Colonic mucosa (tissue), 4 donors: ENCODE measurements around the gene KRTAP10-2. TPM values are rescaled to one million over a fixed set of nuclear protein-coding genes. Genes with fewer than 3 reads are reported as not detected.

Source experiments
- DNase-seq: peaks from one replicate; pipeline ENCODE4 v3.0.0-alpha.2; 2020
- H3K27ac ChIP-seq: fragments of 200-600 bp; one replicate; pipeline ENCODE4 v1.8.0; 2021
- H3K27me3 ChIP-seq: fragments of 200-600 bp; one replicate; pipeline ENCODE4 v1.8.0; 2021
- H3K36me3 ChIP-seq: fragments of 200-600 bp; one replicate; pipeline ENCODE4 v1.8.0; 2021
- H3K4me1 ChIP-seq: fragments of 200-600 bp; one replicate; pipeline ENCODE4 v1.8.0; 2021; ENCODE audit warnings: mild to moderate bottlenecking
- H3K4me3 ChIP-seq: fragments of 200-600 bp; one replicate; pipeline ENCODE4 v1.8.0; 2021
- H3K9ac ChIP-seq, 2 donors: one replicate each; pipeline ENCODE4 v1.7.0; 2013; ENCODE audit warnings: control low read depth in 2 of 2, low read depth in 2 of 2, low read length in 2 of 2
- H3K9me3 ChIP-seq: fragments of 200-600 bp; one replicate; pipeline ENCODE4 v1.8.0; 2021
- intact Hi-C: fragments of 100-400 bp; cut with DNase I; formaldehyde crosslinking; loops from one replicate; pipeline ENCODE4 v1.14.1; 2022
- total RNA-seq, 2 donors: library from RNA; stranded (reverse); fragmentation: NEBNext Ultra II Directional in 1 of 2; extraction: Animal tissue kit (Norgen Biotek cat#: 25700) in 1 of 2; gene quantifications; one replicate each; pipeline ENCODE4 v1.2.1, GENCODE V29; 2021
- TF ChIP-seq, protein P1 (sequence below): fragments of 200-600 bp; IDR thresholded peaks from one replicate; pipeline ENCODE4 v1.8.0; 2022; ENCODE audit warnings: antibody characterized with exemption, mild to moderate bottlenecking
- donor health status: healthy.
- donor health status: DM: no; HTN: no; CAD: no.
- donor health status: DM: no; HTN: no; CAD: no.

Gene KRTAP10-2
- total RNA-seq, 2 donors from 2014 or later = not detected

DNA sequence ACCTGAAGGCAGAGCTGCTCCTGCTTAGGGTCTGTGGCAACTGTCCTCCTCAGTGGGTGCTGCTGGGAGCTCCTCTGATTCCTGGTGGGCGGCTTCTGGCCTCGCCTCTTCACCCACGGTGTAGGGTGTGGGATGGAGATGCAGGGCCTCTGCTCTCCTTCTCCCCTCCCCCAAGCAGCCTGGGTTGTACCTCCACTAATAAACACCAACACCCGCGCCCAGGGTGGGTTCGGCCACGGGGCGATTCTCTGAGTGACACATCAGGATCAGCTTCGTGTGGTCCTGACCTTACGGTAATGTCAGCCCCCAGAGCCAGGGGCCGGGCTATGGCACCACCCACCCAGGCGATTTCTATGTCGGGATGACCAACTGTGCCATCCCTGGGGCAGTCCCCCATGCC, 35.0 kb downstream of the KRTAP10-2 start:
- Histone ChIP-seq H3K27ac (no peak overlapping the region), H3K9ac (no peak overlapping the region), H3K4me3 (no peak overlapping the region), H3K9me3 (no peaks in the 10 kb centered on the region), H3K36me3 (no peaks in the 10 kb centered on the region), H3K27me3 (no peaks in the 10 kb centered on the region), H3K4me1 (no peaks in the 10 kb centered on the region)
- DNase-seq = no peak
- TF ChIP-seq, protein P1, sequence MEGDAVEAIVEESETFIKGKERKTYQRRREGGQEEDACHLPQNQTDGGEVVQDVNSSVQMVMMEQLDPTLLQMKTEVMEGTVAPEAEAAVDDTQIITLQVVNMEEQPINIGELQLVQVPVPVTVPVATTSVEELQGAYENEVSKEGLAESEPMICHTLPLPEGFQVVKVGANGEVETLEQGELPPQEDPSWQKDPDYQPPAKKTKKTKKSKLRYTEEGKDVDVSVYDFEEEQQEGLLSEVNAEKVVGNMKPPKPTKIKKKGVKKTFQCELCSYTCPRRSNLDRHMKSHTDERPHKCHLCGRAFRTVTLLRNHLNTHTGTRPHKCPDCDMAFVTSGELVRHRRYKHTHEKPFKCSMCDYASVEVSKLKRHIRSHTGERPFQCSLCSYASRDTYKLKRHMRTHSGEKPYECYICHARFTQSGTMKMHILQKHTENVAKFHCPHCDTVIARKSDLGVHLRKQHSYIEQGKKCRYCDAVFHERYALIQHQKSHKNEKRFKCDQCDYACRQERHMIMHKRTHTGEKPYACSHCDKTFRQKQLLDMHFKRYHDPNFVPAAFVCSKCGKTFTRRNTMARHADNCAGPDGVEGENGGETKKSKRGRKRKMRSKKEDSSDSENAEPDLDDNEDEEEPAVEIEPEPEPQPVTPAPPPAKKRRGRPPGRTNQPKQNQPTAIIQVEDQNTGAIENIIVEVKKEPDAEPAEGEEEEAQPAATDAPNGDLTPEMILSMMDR = no peak
- intact Hi-C loops = no loop called here

- no peaks in the 10 kb centered on the region for H3K9me3 ChIP-seq
- no peak for DNase-seq
These were observed 35.7 kb downstream of the KRTAP10-2 start for GRCh38 chr21:44515359-44516165.

DNA sequence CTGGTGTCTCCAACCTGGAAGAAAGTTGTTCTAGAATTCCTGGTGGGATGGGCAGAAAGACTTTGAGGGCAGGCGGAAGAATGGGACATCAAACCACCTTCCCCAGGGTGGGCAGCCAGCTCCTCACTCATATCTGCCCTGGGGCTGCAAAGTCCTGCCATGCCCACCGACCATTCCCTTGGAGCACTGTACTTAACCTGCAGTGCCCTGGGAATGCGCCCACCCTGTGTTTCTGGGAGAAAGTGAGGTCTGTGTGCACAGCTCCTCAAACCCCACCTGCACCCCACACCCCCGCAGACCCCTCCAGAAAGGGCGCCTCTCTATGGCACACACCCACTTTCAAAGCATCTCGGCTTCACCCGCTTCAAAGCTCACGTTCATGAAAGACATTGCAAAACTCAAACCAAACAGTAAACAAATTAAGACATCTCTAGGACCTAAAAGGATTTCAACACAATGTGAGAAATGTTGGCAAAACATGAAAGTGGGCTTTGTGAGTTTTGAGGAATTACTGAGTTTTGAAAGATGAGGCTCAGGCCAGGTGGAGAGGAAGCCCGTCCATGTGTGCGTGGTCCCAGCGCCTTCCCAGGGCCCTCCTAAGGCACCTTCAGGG, 36.5 kb downstream of the KRTAP10-2 start:
- intact Hi-C loops = no loop called here
- TF ChIP-seq, protein P1 = no peak
- Histone ChIP-seq H3K4me1 (no peaks in the 10 kb centered on the region), H3K9ac (no peak overlapping the region), H3K27ac (no peak overlapping the region), H3K27me3 (no peaks in the 10 kb centered on the region), H3K36me3 (no peaks in the 10 kb centered on the region), H3K9me3 (no peaks in the 10 kb centered on the region), H3K4me3 (no peak overlapping the region)
- no peak for DNase-seq

More at GRCh38 chr21:44515359-44516165, 35.7 kb downstream of the KRTAP10-2 start:
- no peaks in the 10 kb centered on the region for H3K27me3 ChIP-seq
- H3K4me1 ChIP-seq = no peaks in the 10 kb centered on the region
- H3K4me3 ChIP-seq = no peak overlapping the region
- no peaks in the 10 kb centered on the region for H3K36me3 ChIP-seq
- H3K9ac ChIP-seq = no peak overlapping the region
- TF ChIP-seq, protein P1 = no peak
- H3K27ac ChIP-seq = no peak overlapping the region
- intact Hi-C loops = no loop called here

DNA sequence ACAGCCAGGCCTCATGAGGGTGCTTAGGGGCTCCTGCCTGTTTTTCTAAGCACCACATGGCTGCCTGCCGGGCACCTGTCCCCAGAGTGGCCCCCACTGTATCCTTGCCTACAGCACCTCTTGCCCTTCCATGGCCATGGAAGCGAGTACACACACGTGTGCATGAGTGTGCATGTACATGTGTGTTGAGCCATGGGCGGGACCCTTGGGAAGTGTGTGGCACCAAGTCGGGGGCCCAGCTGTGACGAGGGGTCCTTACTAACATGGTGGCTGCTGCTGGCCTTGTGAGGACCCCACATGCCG, 37.1 kb downstream of the KRTAP10-2 start:
- intact Hi-C loops = no loop called here
- Histone ChIP-seq H3K36me3 (no peaks in the 10 kb centered on the region), H3K9ac (no peak overlapping the region), H3K27me3 (no peaks in the 10 kb centered on the region), H3K4me1 (no peaks in the 10 kb centered on the region), H3K4me3 (no peak overlapping the region), H3K27ac (no peak overlapping the region), H3K9me3 (no peaks in the 10 kb centered on the region)
- no peak for DNase-seq
- TF ChIP-seq, protein P1 = no peak

DNA sequence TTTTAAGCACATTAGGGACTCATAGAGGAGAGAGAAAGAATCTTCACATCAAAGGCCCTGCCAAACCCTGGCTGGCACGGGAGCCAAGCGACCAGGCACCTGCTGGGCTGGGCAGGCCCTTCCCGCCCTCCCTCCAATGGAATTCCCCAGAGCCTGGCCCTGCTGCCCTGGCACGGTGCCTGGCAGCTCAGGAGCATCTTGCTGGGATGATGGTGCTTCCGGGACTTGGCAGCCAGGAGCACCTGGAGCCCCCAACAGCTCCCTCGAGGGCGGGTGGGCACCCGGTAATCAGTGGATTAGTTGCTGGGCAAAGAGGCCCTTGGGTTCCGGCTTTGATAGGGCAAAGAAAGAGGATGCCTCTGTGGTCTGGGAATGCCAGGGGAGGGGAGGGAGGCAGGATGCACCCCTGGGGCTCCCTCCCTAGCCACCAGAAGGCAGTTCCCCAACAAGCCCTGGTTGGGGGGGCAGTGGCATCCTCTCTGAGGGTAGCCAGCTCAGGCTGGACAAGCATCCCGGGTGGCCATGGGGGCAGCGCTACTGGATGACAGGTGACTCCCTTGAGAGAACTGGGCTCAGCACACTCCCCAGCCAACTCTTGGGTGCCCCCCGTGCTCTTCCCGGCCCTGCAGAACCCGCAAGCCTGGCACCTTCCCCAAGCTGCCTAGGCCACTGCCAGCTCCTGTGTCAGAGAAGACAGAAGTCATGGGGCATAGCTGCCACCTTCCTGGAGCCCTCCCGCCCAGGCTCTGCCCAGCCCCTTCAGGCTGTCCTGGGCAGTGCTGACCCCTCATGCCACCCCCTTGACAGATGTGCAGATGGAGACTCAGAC, 37.7 kb downstream of the KRTAP10-2 start:
- no peaks in the 10 kb centered on the region for H3K9me3 ChIP-seq
- no peak overlapping the region for H3K4me3 ChIP-seq
- H3K27ac ChIP-seq = no peak overlapping the region
- H3K36me3 ChIP-seq = no peaks in the 10 kb centered on the region
- intact Hi-C loops = no loop called here
- H3K27me3 ChIP-seq = no peaks in the 10 kb centered on the region
- DNase-seq = no peak
- no peaks in the 10 kb centered on the region for H3K4me1 ChIP-seq
- no peak overlapping the region for H3K9ac ChIP-seq
- TF ChIP-seq, protein P1 = no peak
